GM19455 (cell line): ENCODE measurements around the gene PCDHGA1.

Experiments used
- ATAC-seq: cut with Tn5 transposase; IDR thresholded peaks from one replicate; pipeline ENCODE4 v1.9.1; 2021; ENCODE audit not compliant: unreplicated experiment

The PCDHGA1 gene

DNA sequence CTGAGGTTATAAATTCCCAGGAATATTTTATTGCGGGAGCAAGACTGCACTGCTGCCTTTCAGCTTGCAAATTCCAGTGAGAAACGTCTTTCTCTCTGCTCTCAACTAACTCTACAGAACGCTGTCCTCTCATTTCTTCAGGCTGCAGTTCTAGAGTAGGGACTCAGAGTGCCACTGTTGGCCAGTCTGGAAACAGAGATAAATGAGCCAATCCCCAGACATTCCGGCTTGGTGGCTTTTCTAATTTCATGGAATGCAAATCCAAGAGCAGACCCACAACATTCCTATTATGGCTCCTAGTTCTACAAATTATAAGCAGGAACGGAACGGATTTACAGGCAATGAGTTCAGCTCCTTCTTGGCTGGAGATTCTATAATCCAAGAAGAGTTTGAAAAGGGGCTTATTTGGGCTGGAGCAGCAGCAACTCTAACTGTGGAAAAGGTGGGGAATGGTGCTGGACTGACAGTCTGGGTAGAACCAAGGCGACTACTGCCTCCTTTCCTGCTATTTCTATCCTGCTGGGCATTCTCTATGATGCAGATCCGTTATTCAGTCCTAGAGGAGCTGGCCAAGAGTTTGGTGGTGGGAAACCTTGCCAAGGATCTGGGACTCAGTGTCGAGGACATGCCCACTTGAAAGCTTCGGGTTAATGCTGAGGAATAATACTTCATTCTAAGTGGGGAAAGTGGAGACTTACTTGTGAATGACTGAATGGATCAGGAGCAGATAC, 109.3 kb downstream of the PCDHGA1 start:
- no peak for ATAC-seq

DNA sequence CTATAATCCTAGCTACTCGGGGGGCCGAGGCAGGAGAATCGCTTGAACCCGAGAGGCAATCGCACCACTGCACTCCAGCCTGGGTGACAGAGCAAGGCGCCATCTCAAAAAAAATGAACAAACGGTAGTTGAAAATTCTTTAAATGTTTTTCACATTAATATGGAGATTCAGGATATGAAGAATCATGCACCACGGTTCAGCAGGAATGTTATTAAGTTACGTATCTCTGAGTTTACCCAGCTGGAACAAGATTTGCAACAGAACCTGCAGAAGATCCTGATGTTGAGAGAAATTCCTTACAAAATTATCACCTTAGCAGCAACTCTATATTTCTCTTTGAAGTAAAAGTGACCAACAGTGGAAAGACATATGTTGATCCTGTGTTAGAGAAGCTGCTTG, 110.0 kb downstream of the PCDHGA1 start:
- ATAC-seq, result no peak

DNA sequence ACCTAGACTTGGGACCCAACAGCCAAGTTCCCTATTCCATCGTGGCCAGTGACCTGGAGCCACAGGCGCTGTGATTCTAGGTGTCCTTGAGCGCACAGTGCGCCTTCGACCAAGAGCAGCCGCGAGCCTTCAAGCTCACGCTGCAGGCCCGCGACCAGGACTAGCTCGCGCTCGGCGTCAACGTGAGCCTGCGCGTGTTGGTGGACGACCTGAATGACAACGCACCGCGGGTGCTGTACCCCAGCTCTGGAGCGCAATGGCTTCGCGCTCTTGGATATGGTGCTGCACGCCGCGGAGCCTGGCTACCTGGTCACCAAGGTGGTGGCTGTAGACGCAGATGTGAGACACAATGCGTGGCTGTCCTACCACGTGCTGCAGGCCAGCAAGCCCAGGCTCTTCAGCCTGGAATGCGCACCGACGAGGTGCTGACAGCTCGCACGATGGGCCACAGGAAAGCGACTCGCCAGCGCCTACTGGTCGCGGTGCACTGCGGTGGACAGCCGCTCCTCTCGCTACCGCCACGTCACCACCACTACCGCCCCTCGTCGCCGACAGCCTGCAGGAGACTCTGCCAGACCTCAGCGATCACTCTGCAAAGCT, 111.4 kb downstream of the PCDHGA1 start:
- ATAC-seq, result no peak

DNA sequence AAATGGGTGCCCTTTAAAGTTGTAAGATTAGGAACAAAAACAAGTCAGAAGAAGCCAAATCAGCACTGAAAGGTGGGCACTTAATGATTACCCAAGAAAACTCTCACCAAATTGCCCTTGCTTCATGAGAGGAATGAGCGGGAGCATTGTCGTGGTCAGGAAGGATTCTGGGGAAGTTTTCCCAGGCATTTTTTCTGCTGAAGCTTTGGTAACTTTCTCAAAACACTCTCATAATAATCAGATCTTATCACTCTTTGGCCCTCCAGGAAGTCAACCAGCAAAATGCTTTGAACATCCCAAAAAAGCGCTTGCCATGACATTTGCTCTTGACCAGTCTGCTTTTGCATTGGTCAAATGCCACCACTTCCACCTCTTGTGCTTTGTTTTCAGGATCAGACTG, 135.0 kb downstream of the PCDHGA1 start:
- no peak for ATAC-seq

DNA sequence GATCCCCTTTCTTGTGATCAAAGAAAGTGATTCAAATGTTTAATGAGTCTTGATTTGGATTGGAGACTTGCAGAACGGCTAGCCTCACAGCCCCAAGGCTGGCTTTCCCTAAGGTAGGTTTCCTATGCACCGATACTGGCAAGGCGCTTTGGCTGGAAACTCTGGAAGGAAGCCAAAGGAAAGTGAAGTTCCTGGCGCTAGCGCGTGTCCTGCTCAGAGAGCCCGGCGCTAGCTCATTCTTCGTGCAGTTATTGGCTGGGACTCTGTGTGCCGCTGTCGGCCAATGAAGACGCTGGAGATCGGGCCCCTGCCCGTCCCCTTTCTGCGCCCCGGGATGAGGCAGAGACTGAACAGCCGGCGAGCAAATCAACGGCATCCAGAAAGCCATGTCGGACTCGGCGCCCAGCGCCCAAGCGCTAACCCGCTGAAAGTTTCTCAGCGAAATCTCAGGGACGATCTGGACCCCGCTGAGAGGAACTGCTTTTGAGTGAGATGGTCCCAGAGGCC, 145.4 kb downstream of the PCDHGA1 start, which contains the start of gene PCDHGC3:
Gene PCDHGC3, plus strand, starts transcription at position 342 of the 507 bp plus-strand sequence. Its CDS starts 151 bp downstream, at position 493.
- peak; percentile 96 for ATAC-seq

DNA sequence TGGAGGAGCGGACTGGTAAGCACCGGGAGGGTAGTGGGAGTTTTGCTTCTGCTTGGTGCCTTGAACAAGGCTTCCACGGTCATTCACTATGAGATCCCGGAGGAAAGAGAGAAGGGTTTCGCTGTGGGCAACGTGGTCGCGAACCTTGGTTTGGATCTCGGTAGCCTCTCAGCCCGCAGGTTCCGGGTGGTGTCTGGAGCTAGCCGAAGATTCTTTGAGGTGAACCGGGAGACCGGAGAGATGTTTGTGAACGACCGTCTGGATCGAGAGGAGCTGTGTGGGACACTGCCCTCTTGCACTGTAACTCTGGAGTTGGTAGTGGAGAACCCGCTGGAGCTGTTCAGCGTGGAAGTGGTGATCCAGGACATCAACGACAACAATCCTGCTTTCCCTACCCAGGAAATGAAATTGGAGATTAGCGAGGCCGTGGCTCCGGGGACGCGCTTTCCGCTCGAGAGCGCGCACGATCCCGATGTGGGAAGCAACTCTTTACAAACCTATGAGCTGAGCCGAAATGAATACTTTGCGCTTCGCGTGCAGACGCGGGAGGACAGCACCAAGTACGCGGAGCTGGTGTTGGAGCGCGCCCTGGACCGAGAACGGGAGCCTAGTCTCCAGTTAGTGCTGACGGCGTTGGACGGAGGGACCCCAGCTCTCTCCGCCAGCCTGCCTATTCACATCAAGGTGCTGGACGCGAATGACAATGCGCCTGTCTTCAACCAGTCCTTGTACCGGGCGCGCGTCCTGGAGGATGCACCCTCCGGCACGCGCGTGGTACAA, 146.0 kb downstream of the PCDHGA1 start:
- ATAC-seq, result peak; percentile 29

DNA sequence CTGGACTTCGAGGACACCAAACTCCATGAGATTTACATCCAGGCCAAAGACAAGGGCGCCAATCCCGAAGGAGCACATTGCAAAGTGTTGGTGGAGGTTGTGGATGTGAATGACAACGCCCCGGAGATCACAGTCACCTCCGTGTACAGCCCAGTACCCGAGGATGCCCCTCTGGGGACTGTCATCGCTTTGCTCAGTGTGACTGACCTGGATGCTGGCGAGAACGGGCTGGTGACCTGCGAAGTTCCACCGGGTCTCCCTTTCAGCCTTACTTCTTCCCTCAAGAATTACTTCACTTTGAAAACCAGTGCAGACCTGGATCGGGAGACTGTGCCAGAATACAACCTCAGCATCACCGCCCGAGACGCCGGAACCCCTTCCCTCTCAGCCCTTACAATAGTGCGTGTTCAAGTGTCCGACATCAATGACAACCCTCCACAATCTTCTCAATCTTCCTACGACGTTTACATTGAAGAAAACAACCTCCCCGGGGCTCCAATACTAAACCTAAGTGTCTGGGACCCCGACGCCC, 146.8 kb downstream of the PCDHGA1 start:
- ATAC-seq, result no peak

DNA sequence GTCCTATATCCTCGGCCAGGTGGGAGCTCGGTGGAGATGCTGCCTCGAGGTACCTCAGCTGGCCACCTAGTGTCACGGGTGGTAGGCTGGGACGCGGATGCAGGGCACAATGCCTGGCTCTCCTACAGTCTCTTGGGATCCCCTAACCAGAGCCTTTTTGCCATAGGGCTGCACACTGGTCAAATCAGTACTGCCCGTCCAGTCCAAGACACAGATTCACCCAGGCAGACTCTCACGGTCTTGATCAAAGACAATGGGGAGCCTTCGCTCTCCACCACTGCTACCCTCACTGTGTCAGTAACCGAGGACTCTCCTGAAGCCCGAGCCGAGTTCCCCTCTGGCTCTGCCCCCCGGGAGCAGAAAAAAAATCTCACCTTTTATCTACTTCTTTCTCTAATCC, 147.5 kb downstream of the PCDHGA1 start:
- no peak for ATAC-seq

DNA sequence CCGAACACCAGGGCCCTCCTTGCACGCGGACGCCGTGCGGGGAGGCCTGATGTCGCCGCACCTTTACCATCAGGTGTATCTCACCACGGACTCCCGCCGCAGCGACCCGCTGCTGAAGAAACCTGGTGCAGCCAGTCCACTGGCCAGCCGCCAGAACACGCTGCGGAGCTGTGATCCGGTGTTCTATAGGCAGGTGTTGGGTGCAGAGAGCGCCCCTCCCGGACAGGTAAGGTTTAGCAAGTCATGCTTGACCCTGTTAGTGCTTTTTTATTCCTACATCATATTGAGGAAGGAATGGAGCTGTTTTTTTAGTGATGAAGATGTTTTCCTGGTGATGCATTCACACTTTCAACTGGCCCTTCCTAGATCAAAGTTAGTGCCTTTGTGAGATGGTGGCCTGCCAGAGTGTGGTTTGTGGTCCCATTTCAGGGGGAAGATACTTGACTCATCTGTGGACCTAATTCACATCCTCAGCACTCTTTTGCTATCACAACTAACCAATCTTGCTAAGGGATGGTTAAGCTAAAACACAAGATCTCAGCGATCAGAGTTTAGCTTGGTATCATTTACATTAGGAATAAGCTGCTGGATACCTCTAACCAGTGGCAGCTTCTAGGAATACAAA, 148.1 kb downstream of the PCDHGA1 start:
- no peak for ATAC-seq

DNA sequence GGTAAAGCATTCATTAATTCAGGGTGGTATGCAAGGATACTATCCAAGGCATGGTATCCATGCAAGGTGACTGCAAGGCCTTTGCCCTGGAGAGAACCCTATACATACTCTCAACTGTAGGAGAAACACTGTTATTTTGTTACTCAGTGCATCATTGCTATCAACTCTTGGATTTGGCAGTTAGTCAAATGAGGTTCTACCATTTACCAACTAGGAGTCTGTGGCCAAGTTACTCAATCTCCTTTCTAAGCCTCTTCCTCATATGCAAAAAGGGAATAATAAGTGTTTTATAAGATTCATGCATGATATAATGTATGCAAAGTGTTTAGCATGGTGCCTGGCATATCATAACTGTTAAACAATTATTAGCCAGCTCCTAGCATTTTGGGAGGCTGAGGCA, 149.5 kb downstream of the PCDHGA1 start:
- ATAC-seq, result no peak

DNA sequence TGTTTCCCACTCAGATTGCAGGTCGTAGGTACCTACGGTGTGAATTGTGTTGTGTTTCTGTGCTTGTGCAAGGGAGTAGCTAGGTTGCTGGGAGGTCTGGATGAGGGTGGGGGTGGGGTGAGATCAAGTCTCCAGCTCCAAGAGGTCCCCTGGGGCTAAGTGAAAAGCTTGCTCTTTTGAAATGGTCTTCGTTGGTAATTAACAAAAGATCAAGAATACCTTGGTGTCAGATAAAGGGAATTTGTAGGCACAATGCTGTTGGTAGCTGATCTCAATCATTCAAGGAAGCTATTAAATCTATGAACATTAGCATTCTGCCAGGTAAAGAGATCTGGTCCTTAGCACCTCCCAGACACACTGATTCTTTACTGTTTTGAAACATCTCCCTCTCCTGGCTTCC, 153.6 kb downstream of the PCDHGA1 start:
- no peak for ATAC-seq

DNA sequence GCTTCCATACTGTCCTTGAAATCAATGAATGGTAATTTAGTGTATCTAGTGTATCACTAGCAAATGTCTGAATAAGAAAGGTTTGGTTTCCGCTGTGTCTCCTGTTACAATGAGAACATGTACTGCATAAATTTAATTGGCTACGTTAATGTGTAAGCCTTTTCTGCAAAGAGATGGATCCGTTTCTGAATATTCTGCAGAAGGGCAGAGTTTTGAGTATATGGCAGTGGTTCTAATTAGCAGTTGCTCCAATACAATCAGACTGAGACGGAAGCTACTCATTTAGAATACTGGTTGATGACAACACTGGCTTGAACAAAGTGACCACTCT, 154.0 kb downstream of the PCDHGA1 start:
- ATAC-seq, result no peak

DNA sequence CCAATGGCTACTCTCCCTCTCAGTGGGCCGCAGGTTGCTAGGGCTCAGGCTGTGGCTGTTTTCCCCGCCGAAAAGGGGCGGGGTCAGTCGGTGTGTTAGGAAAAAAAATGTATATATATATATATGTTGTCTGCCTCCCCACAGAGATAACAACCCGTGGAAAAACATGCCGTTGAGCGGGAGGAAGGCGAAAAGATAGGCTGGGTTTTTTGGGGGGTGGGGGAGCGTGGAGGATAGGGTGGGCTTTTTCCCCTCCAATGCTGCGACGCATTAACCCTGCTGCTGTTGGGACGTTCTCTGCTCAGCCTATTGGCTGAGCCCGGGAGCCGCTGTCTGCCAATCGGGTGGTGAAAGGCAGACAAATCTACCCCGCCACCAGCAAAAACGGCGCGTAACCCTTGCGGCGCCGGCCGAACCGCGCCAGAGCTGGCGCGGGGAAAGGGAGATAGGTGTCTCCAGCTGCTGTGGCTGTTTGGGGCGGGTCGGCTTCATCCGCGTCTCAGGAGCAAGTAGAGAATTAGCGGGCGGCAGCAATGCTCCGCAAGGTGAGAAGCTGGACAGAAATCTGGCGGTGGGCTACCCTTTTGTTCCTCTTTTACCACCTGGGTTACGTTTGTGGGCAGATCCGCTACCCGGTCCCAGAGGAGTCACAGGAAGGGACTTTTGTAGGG, 154.5 kb downstream of the PCDHGA1 start, which contains the start of gene PCDHGC4:
Gene PCDHGC4, plus strand, starts transcription at position 390 of the 671 bp plus-strand sequence. Its CDS starts 144 bp downstream, at position 534.
- ATAC-seq, result no peak

DNA sequence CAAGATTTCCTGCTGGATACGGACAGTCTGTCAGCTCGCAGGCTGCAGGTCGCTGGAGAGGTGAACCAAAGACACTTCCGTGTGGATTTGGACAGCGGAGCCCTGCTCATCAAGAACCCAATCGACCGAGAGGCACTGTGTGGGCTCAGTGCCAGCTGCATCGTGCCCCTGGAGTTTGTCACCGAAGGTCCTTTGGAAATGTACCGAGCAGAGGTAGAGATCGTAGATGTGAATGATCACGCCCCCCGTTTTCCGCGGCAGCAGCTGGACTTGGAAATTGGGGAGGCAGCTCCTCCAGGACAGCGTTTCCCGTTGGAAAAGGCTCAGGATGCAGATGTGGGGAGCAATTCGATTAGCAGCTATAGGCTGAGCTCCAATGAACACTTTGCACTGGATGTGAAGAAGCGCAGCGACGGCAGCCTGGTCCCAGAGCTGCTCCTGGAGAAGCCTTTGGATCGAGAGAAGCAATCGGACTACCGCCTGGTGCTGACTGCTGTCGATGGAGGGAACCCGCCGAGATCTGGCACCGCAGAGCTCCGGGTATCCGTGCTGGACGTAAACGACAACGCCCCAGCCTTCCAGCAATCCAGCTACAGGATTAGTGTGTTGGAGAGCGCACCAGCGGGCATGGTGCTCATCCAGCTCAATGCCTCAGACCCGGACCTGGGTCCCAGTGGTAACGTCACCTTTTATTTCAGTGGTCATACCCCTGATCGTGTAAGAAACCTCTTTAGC, 155.2 kb downstream of the PCDHGA1 start:
- ATAC-seq, result no peak

DNA sequence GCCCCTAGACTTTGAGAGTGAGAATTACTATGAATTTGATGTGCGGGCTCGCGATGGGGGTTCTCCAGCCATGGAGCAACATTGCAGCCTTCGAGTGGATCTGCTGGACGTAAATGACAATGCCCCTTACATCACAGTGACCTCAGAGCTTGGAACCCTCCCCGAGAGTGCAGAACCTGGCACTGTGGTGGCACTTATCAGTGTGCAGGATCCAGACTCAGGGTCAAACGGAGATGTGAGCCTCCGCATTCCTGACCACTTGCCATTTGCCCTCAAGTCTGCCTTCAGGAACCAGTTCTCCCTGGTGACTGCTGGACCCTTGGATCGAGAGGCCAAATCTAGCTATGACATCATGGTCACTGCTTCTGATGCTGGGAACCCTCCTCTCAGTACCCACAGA, 155.8 kb downstream of the PCDHGA1 start:
- ATAC-seq, result no peak

DNA sequence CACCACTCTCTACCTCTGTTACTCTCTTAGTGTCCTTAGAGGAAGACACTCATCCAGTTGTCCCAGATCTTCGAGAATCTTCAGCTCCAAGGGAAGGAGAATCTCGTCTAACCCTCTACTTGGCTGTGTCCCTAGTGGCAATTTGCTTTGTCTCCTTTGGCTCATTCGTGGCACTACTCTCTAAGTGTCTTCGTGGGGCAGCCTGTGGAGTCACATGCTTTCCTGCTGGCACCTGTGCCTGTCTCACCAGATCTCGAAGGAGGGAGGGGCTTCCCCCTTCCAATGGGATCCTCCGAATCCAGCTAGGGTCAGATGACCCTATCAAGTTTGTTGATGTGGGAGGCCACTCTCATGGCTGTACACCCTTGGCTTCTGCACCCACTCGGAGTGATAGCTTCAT, 156.8 kb downstream of the PCDHGA1 start:
- ATAC-seq, result no peak

DNA sequence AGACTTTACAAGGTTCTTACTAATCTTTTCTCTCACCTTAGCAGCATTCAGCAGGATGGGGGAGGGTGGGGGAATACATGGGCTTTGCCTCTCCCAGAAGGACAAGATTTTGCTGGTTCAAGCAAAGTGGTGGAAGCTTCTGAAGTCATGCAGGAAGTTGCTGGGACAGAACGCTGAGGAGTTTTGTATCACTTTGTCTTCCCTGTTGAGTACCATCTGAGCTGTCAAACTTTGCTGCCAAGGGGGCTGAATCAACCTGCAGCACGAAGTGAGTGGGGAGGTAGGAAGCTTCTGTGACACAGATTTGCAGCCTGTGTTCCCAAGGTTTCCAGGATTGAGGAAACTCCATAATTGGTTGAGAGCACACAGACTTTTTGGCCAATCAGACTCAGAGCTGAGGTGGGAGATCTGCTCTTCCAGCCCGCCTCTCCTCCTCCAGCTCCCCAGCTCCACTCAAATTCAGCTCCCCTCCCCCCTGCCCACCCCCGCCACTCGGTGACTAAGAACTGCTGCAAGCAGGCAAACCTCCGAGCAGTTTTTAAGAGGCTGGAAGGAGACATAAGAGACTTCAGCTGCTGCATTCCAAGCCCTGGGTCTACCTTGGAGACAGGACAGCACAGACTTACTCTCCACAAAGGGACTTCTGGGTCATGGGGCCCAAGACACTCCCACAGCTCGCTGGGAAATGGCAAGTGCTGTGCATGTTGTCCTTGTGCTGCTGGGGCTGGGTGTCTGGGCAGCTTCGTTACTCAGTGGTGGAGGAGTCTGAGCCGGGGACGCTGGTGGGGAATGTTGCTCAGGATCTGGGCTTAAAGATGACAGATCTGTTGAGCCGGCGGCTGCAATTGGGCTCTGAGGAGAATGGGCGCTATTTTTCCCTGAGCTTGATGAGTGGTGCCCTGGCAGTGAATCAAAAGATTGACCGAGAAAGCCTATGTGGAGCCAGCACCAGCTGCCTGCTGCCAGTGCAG, 158.6 kb downstream of the PCDHGA1 start, which contains the start of gene PCDHGC5:
Gene PCDHGC5, plus strand, starts transcription at position 491 of the 971 bp plus-strand sequence. Its CDS starts 160 bp downstream, at position 651.
- no peak for ATAC-seq

DNA sequence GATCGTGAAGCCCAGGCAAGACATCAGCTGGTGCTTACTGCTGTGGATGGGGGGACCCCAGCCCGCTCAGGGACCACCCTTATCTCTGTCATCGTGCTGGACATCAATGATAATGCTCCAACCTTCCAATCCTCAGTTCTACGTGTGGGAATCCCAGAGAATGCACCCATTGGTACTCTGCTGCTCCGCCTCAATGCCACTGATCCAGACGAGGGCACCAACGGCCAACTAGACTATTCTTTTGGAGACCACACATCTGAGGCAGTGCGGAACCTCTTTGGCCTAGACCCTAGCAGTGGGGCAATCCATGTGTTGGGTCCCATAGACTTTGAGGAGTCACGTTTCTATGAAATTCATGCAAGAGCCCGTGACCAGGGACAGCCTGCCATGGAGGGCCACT, 159.5 kb downstream of the PCDHGA1 start:
- ATAC-seq, result no peak
